Uterus (tissue), 2 donors: ENCODE data around the gene KCNMA1.

Experiments used
- POLR2A ChIP-seq, 2 donors: fragments of 450-650 bp; IDR thresholded peaks; one replicate each; pipeline ENCODE4 v1.6.1; 2016; ENCODE audit warnings: antibody characterized with exemption in 2 of 2, mild to moderate bottlenecking in 1 of 2, moderate library complexity in 1 of 2
- TF ChIP-seq, protein P1 (sequence below), 4 experiments: fragments of 200-600 bp in 2 of 4; fragments of 450-650 bp in 2 of 4; sonication (generic) in 2 of 4; IDR thresholded peaks; one replicate each; pipeline ENCODE4 v1.5.1; 2016 to 2019; ENCODE audit warnings: antibody characterized with exemption in 4 of 4, mild to moderate bottlenecking in 2 of 4, moderate library complexity in 1 of 4

DNA sequence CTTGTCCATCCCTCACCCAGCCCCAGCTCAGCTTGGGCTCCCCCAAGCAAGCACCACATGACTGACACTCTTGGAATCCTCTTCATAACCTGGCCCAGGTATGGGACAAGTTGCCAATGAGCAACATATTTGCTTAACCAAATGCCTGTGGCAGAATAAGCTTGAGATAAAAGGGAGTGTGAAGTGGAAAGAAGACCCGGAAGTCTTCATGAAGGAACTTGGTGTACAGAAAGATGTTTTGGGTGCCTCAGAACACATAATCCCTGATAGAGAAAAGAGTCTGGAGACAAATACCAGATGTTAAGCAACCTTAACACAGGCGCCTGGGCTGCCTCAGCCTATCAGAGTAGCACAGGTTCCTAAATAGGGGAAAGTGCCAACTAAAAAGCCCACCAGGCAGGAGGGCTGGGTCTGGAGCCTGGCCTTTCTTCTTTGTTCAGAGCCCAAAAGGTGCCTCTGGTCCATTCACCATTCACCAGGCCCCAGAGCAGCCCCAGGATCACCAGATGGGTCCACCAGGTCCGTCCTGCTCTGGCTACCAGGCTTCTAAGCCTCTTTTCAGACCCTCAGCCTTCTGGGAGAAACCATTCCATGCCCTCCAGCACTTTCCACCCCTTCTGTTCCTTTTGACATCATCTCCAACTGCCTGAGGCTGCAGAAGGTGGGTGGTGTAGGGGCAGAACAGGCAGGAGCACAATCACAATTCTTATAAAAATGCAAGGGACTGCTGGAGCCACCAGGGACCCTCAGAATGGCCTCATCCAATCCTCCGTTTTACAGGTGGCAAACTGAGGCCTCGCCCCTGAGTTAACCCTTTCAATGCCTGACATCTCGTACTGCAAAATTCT is 22.6 kb downstream of the KCNMA1 start:
- TF ChIP-seq, protein P1, sequence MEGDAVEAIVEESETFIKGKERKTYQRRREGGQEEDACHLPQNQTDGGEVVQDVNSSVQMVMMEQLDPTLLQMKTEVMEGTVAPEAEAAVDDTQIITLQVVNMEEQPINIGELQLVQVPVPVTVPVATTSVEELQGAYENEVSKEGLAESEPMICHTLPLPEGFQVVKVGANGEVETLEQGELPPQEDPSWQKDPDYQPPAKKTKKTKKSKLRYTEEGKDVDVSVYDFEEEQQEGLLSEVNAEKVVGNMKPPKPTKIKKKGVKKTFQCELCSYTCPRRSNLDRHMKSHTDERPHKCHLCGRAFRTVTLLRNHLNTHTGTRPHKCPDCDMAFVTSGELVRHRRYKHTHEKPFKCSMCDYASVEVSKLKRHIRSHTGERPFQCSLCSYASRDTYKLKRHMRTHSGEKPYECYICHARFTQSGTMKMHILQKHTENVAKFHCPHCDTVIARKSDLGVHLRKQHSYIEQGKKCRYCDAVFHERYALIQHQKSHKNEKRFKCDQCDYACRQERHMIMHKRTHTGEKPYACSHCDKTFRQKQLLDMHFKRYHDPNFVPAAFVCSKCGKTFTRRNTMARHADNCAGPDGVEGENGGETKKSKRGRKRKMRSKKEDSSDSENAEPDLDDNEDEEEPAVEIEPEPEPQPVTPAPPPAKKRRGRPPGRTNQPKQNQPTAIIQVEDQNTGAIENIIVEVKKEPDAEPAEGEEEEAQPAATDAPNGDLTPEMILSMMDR (IDR thresholded peaks at IDR 0.05), result no peak
- TF ChIP-seq POLR2A (IDR thresholded peaks at IDR 0.05), result no peak
